ENCODE results near the gene HERPUD2.
"Not testable (repeated sequence)": the region's sequence is repeated elsewhere in the genome, so short reads cannot be mapped to it uniquely, and the experiment has no call there.

DNA sequence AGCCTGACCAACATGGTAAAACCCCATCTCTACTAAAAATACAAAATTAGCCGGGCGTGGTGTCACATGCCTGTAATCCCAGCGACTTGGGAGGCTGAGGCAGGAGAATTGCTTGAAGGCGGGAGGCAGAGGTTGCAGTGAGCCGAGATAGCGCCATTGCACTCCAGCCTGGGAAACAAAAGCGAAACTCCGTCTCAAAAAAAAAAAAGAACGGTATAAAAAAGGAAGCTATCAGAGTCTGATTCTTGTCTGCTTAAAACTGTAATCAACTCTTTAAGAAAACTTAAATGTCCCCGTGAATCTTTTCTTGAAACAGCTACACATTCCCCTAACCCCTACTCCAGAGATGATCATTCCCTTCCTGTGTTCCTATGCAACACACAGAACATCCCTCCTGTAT lies 4.3 kb downstream of the HERPUD2 start:
- TF ChIP-seq, protein P1, sequence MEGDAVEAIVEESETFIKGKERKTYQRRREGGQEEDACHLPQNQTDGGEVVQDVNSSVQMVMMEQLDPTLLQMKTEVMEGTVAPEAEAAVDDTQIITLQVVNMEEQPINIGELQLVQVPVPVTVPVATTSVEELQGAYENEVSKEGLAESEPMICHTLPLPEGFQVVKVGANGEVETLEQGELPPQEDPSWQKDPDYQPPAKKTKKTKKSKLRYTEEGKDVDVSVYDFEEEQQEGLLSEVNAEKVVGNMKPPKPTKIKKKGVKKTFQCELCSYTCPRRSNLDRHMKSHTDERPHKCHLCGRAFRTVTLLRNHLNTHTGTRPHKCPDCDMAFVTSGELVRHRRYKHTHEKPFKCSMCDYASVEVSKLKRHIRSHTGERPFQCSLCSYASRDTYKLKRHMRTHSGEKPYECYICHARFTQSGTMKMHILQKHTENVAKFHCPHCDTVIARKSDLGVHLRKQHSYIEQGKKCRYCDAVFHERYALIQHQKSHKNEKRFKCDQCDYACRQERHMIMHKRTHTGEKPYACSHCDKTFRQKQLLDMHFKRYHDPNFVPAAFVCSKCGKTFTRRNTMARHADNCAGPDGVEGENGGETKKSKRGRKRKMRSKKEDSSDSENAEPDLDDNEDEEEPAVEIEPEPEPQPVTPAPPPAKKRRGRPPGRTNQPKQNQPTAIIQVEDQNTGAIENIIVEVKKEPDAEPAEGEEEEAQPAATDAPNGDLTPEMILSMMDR (IDR thresholded peaks at IDR 0.05; ENCODE audit: low read depth, low read length) = not testable (repeated sequence)
- TF ChIP-seq POLR2A (IDR thresholded peaks at IDR 0.05; ENCODE audit: extremely low read depth, insufficient read length); MYC (IDR thresholded peaks at IDR 0.05; ENCODE audit: low read depth, low read length): not testable (repeated sequence)
- TF ChIP-seq, protein P2, sequence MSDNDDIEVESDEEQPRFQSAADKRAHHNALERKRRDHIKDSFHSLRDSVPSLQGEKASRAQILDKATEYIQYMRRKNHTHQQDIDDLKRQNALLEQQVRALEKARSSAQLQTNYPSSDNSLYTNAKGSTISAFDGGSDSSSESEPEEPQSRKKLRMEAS (IDR thresholded peaks at IDR 0.05; ENCODE audit: low read depth, low read length) = not testable (repeated sequence)

Data from NB4 (cell line).